Measurements from ENCODE around the gene MYO9A.
A peak's percentile ranks its signal among the peaks of the same experiment; 100 is the strongest.

The MYO9A gene

DNA sequence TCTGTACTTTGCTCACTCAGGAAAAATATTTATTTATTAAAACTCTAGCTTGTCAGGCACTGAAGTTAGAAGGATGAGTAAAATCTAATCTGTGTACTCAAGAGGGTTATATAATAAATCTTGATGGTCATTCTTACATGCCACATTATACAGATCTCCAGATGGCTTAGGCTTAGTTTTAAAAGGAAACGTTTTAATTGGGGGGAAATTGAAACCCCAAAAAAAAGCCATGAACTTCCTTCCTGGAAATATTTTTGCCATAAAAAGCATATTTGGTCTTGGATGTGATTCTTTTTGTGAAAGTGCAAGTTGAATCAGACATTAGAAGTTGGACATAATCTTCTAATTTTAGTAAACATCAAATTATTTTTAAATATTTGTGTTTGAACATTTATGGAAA lies 6.3 kb upstream of the MYO9A start:
- no peak for DNase-seq (ENCODE audit: extremely low read depth, low read depth)
- TF ChIP-seq, protein P1, sequence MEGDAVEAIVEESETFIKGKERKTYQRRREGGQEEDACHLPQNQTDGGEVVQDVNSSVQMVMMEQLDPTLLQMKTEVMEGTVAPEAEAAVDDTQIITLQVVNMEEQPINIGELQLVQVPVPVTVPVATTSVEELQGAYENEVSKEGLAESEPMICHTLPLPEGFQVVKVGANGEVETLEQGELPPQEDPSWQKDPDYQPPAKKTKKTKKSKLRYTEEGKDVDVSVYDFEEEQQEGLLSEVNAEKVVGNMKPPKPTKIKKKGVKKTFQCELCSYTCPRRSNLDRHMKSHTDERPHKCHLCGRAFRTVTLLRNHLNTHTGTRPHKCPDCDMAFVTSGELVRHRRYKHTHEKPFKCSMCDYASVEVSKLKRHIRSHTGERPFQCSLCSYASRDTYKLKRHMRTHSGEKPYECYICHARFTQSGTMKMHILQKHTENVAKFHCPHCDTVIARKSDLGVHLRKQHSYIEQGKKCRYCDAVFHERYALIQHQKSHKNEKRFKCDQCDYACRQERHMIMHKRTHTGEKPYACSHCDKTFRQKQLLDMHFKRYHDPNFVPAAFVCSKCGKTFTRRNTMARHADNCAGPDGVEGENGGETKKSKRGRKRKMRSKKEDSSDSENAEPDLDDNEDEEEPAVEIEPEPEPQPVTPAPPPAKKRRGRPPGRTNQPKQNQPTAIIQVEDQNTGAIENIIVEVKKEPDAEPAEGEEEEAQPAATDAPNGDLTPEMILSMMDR (IDR thresholded peaks at IDR 0.05; ENCODE audit: low read depth, low read length) = no peak

GRCh38 chr15:72117486-72118016 lies 399 bp downstream of the MYO9A start:
- DNase-seq (ENCODE audit: extremely low read depth, low read depth) = peak; percentile 57
- TF ChIP-seq, protein P1 (IDR thresholded peaks at IDR 0.05; ENCODE audit: low read depth, low read length) = no peak

DNA sequence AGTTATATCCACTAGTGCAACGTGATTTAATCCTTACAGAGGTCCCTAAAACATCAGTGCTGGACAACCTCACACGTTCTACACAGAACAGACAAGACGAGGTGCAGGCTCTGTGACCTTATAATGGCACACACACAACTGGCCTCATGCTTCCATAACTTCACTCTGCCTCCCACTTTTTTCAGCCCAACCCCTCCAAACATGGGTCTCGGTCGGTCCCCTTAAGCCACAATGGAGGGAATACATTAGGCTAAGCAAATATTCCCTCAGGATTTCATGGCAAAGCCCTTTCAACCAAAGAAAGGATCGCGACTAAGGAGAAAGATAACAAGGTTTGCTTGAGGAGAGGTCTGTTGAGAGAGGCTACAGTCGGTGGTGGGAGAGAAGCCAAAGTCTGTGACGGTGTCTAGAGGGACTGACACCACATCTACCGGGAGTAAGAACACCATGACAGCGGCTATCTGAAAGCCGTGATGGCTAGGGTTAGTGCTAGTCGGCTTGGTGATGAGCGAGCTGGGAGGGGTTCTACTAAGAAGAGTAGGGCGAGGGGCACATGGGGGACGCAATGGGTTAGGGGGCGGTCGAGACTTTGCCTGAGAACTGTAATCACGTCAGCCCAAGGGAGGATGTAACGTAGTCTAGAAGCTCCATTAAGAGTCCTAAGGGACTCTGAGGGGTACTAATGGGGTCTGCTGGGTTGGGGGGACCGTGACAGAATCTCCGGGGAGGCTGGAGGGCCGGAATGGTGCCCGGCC lies 1.0 kb downstream of the MYO9A start:
- no peak for DNase-seq (ENCODE audit: extremely low read depth, low read depth)

DNA sequence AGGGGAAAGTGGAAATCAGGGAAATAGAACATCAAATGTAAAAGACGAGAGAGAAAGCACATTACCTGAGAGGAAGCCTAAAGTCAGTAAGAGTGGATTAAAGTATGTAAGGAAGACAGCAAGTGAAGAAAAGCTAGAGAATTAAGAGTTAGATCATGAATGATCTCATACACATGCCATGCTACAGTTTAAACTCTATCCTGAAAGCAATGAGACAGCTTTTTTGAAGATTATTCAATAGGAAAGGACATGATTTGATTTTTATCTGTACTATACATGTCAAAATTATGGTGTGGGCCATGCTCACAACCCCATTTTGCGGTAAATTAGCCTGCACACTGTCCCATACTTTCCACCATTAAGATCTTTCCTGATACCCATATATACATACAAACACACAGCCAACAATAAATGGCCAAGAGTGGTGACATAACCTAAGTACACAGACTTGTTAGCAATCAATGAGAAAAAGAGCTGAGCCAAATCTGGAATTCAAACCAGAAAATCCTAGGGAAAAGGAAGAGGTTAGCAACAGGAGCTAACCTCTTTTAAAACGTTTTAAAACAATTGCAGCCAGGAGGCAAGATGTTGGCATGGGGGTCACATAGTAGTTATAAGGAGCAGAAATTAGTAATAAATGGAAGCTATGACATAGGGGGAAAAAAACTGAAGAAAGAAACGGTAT lies 4.5 kb downstream of the MYO9A start:
- no peak for DNase-seq (ENCODE audit: extremely low read depth, low read depth)
- TF ChIP-seq, protein P1 (IDR thresholded peaks at IDR 0.05; ENCODE audit: low read depth, low read length) = no peak

More for the DNA sequence above, 1.0 kb downstream of the MYO9A start:
- TF ChIP-seq, protein P1 (IDR thresholded peaks at IDR 0.05; ENCODE audit: low read depth, low read length) = no peak

DNA sequence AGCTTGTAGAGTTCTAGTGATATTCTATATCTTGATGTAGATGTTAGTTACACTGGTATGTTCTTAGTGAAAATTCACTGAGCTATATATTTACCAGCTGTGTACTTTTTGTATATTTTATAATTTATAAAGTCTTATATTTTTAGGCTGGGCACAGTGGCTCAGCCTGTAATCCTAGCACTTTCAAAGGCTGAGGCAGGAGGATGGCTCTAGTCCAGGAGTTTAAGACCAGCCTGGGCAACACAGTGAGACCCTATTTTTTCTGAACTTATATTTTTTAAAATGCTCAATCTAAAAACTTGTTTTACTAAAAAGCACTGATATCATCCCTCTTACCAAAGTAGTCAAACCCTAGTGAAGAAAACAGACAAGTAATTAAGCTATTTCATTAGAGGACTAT lies 5.1 kb downstream of the MYO9A start:
- no peak for DNase-seq (ENCODE audit: extremely low read depth, low read depth)
- TF ChIP-seq, protein P1 (IDR thresholded peaks at IDR 0.05; ENCODE audit: low read depth, low read length) = no peak

DNA sequence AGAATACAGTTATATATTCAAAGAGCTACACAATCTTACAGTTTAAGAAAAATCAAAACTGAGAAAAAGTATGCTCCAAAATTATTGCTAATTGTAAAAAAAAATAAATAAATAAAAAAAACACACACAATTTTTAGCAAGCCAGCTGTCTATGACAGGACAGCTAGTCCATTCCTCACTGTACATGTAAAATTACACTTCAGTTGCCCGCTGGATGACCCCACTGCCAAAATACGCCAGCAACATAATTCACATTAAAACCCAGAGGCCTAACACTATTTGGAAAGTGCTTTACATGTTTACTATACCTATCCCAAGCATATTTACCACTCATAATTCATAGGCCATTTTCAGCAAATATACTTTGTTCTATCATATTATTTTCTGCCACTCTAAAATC lies 5.8 kb downstream of the MYO9A start:
- TF ChIP-seq, protein P1 (IDR thresholded peaks at IDR 0.05; ENCODE audit: low read depth, low read length) = no peak
- no peak for DNase-seq (ENCODE audit: extremely low read depth, low read depth)

- TF ChIP-seq, protein P1 (IDR thresholded peaks at IDR 0.05; ENCODE audit: low read depth, low read length) = no peak
- DNase-seq (ENCODE audit: extremely low read depth, low read depth) = no peak
Measured at GRCh38 chr15:72110355-72110754, 7.6 kb downstream of the MYO9A start.
